Camera-type eye (tissue), 1 donor: ENCODE results near the gene DNAI2. TPM values are rescaled to one million over a fixed set of nuclear protein-coding genes. Genes with fewer than 3 reads are reported as not detected.

Experiments
- total RNA-seq: library from RNA; depleted of rRNA; stranded (reverse); fragments of >200 nt; gene quantifications from one replicate; pipeline ENCODE4 v1.2.3, GENCODE V29; 2014

DNAI2 gene, protein sequence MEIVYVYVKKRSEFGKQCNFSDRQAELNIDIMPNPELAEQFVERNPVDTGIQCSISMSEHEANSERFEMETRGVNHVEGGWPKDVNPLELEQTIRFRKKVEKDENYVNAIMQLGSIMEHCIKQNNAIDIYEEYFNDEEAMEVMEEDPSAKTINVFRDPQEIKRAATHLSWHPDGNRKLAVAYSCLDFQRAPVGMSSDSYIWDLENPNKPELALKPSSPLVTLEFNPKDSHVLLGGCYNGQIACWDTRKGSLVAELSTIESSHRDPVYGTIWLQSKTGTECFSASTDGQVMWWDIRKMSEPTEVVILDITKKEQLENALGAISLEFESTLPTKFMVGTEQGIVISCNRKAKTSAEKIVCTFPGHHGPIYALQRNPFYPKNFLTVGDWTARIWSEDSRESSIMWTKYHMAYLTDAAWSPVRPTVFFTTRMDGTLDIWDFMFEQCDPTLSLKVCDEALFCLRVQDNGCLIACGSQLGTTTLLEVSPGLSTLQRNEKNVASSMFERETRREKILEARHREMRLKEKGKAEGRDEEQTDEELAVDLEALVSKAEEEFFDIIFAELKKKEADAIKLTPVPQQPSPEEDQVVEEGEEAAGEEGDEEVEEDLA
- total RNA-seq: 0.44 TPM

GRCh38 chr17:74274060-74274708 lies at the start of gene DNAI2:
DNAI2 (plus strand) TSS chr17:74274234; CDS start chr17:74281818, 7,584 bp downstream.

GRCh38 chr17:74325743-74326379 lies 51.8 kb downstream of the DNAI2 start, which contains the start of gene KIF19:
KIF19 (plus strand) TSS chr17:74326226; CDS start chr17:74326350, 124 bp downstream.

GRCh38 chr17:74361230-74362068 lies 87.4 kb downstream of the DNAI2 start, which contains the start of gene BTBD17:
BTBD17 (minus strand) TSS chr17:74361868; CDS start chr17:74361819, 49 bp downstream.

Other genes starting within 250 kb of the DNAI2 start
- gene RPL38, start 70.6 kb upstream of the DNAI2 start, total RNA-seq: 214 TPM
- 52.5 TPM for gene TTYH2, start 60.7 kb upstream of the DNAI2 start, total RNA-seq
- 18.6 TPM for gene KIF19, start 52.0 kb downstream of the DNAI2 start, total RNA-seq
- 8.9 TPM for gene BTBD17, start 87.6 kb downstream of the DNAI2 start, total RNA-seq
- gene GPR142, start 93.3 kb downstream of the DNAI2 start, total RNA-seq: 0.44 TPM
- gene GPRC5C, start 157.9 kb downstream of the DNAI2 start, total RNA-seq: 23.6 TPM
- 1.8 TPM for gene CD300A, start 192.4 kb downstream of the DNAI2 start, total RNA-seq